HG03025 (cell line): ENCODE results near the gene NSRP1.
"Not testable (repeated sequence)": the region's sequence is repeated elsewhere in the genome, so short reads cannot be mapped to it uniquely, and the experiment has no call there.

Experiments used
- ATAC-seq: cut with Tn5 transposase; IDR thresholded peaks from one replicate; pipeline ENCODE4 v1.9.1; 2021; ENCODE audit warnings: mild to moderate bottlenecking, moderate library complexity; ENCODE audit not compliant: unreplicated experiment, low FRiP score

Gene NSRP1

GRCh38 chr17:30118635-30119034 lies 2.0 kb downstream of the NSRP1 start:
- ATAC-seq, result not testable (repeated sequence)

DNA sequence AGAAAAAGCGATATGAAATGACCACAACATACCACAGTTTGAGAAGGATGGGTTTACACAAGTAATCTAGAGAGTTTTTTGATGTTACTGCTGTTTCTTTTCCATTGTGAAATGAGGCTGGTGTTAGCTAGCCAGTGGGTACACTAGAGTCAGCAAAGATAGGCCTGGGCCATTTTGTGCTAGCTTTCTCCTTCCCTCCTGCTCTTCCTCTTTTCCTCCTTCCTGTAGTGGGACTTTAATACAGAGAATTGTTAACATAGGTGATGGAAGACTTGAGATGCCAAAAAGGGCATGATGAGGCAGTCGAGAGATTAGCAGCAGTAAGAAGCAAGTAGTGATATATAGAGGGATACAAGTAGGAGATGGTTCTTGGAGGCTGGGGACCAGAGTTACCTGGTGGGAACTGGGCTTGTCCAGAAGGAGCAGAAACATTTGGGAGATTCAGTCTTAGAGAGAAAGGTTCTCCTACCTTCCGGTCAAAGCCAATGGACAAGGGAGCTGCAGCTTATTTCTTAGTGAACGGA lies 7.7 kb downstream of the NSRP1 start:
- no peak for ATAC-seq

GRCh38 chr17:30130121-30130520 lies 13.5 kb downstream of the NSRP1 start:
- no peak for ATAC-seq

DNA sequence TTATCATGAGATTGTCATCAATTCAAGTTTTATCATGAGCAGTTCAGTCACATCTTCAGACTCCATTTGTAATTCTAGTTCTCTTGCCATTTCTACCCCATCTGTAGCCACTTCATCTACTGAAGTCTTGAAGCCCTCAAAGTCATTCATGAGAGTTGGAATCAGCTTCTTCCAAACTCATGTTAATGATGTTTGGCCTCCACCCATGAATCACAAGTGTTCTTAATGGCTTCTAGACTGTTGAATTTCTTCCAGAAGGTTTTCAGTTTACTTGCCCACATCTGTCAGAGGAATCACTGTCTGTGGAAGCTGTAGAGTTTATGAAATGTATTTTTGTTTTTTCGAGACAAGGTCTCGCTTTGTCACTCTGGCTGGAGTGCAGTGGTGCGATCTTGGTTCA lies 16.0 kb downstream of the NSRP1 start:
- no peak for ATAC-seq

DNA sequence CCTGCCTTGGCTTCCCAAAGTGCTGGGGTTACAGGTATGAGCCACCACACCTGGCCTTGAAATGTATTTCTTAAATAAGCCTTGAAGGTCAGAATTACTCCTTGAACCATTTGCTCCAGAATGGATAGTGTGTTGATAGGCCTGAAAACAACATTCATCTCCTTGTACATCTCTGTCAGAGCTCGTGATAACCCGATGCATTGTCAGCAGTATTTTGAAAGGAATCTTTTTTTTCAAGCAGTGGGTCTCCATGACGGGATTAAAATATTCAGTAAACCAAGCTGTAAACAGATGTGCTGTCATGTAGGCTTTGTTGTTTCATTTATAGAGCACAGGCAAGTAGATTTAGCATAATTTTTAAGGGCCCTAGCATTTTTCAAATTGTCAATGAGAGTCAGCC lies 16.6 kb downstream of the NSRP1 start:
- no peak for ATAC-seq

DNA sequence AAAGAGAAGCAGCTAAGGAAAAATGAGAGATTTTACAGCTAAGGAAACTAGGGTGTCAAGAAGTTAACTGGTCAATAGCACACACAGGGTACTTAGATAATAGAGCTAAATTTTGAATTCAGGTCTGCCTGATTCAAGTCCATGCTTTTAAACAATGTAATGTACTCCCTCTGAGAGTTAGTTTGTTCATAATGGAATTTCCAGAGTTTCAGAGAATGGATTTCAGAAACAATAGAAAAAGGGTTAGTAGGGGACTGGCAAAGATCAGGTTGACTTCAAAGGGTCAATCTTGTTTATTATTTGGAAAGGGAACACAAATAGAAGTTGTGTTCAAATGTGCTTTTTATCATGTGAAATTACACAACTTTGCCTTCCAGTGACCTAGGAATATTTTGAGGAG lies 17.9 kb downstream of the NSRP1 start:
- no peak for ATAC-seq

GRCh38 chr17:30137158-30137557 lies 20.5 kb downstream of the NSRP1 start:
- ATAC-seq, result no peak

GRCh38 chr17:30147860-30148259 lies 31.2 kb downstream of the NSRP1 start:
- not testable (repeated sequence) for ATAC-seq

DNA sequence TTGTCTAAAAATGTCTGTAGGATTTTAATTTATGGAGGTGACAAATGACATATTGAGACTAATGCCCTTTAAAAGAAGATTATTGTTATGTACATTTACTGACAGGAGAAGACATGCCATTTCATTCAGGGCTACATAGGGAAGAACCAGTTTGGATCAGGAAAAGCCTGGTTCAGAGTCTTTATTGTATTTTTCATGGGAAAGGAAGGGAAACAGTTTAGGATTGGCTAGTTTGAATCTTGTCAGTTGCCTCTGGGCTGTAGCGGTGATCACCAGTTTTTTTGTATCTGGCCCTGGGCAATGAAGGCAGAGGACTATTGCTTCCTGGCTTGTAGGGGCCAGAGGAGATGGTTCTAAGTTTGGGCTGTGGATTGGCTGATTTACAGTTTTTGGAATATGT lies 31.8 kb downstream of the NSRP1 start:
- no peak for ATAC-seq

DNA sequence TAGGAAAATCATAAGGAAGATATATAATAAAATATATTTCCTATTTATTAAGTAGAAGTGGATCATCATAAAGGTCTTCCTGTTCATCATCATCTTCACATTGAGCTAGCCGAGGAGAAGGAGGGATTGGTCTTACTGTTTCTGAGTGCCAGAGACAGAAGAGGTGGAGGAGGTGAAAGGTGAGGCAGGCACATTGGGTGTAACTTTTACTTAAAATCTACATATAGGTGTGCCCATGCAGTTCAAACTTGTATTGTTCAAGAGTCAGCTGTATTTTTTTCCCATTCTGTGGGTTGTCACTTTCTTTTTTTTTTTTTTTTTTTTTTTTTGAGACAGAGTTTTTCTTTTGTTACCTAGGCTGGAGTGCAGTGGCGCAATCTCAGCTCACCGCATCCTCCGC lies 34.9 kb downstream of the NSRP1 start:
- ATAC-seq, result no peak

DNA sequence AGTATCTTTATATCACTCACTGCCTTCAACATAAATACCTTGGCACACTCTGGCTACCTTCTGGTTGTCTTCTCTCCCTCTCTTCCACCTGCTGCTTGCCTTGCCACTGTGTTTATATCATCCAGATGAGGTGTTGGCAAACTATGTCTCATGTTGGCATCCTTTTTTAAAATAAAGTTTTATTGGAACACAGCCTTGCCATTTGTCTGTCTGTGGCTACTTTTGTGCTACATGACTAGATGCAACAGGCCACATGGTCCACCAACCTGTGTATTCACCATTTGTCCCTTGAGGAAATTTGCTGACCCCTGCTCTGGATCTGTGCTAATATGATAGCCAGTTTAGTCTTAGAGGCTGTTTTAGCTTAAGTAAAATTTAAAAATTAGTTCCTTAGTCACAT lies 36.8 kb downstream of the NSRP1 start:
- no peak for ATAC-seq

- no peak for ATAC-seq
Measured at GRCh38 chr17:30155389-30155788, 38.8 kb downstream of the NSRP1 start.

DNA sequence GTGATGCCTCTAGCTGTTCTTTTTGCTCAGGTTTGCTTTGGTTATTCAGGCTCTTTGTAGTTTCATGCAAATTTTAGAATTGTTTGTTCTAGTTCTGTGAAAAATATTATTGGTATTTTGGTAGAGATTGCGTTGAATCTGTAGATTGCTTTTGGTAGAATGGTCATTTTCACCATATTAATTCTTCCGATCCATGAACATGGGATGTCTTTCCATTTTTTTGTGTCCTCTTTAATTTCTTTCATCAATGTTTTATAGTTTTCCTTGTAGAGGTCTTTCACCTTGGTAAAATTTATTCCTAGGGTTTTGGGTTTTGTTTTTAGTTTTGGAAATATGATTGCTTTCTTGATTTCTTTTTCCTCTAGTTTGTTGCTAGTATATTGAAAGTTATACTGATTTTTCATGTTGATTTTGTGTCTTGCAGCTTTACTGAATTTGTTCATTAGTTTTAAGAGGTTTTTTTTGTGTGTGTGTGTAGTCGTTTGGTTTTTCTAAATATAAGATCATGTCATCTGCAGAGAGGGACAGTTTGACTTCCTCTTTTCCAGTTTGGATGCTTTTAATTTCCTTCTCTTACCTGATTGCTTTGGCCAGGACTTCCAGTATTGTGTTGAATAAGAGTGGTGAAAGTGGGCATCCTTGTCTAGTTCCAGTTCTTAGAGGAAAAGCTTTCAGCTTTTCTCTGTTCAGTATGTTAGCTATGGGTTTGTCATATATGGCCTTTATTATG lies 42.4 kb downstream of the NSRP1 start:
- ATAC-seq, result no peak

DNA sequence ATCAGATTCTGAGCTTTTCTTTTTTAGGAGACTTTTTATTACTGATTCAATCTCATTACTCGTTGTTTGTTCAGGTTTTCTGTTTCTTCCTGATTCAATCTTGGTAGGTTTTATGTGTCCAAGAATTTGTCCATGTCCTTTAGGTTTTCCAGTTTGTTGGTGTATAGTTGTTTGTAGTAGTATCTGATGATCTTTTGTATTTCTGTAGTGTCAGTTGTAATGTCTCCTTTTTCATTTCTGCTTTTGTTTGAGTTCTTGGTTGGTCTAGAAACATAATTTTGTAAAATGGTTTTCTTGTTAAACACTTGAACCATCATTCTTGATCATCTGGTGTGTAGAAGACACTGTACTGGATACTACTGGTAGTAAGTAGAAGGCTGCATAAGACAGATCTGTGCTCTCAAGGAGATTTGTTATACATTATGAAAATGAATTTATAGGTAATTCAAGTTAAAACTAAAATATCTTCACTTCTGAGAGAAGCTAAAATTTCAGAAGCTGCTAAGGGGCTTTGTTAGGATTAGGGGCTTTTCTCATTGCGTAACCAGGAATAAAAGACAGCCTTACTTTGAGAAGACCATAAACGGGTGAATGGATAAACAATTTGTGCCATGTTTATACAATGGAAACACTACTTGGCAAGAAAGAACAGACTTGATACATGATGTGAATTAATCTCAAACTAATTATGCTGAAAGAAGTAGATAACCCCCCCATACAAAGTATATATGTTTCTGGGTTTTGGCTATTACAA lies 44.0 kb downstream of the NSRP1 start:
- no peak for ATAC-seq

DNA sequence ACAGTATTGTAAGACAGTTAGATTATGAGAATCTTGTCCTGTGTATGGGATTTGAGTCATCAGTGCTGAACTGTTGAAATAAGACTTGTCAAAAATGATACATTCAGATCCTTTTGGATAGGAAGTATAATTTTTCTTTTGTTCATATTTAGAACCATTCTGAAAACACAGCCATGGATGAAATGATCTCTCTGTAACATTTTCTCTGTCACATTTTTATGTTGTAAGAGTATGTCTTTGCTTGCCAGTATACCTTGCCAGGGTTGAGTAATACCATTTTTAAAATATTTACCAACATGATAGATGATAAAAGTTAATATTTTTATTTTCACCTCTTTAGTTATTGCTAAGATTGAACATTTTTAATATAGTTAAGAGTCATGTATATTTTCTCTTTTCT lies 45.0 kb downstream of the NSRP1 start:
- no peak for ATAC-seq

- no peak for ATAC-seq
Measured at GRCh38 chr17:30164531-30164930, 47.9 kb downstream of the NSRP1 start.

DNA sequence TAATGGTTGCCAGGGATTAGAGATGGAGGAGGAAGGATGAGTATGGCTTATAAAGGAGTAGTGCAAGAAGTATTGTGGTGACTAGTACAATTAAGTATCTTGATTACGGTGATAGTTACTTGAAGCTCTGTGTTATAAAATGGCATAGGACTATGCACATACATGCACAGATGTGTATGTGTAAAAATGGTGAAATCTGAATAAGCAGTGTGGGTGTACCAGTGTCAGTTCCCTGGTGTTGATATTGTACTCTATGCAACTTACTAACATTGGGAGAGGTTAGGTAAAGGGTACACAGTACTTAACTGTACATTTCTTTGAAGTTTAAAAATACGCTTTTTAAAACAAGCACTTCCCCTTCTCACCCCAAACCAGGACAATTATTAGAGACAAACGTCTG lies 48.5 kb downstream of the NSRP1 start:
- ATAC-seq, result no peak

DNA sequence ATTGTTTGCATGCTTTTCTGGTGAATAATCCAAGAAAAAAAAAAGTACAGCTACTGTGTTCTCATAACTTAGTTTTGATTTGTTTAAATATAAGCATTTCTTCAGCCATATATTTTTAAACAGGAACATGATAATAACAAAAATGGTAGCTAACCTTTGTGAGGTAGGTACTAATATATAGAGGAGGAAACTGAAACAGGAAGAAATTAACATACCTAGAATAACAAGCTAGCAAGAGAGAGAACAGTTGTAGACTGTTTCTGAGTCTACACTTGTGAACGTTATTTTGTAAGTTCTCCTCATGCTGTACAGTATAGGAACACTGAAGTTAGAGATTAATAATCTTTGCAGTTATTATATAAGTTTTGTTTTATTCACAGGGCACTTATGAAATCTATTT lies 49.3 kb downstream of the NSRP1 start:
- no peak for ATAC-seq

DNA sequence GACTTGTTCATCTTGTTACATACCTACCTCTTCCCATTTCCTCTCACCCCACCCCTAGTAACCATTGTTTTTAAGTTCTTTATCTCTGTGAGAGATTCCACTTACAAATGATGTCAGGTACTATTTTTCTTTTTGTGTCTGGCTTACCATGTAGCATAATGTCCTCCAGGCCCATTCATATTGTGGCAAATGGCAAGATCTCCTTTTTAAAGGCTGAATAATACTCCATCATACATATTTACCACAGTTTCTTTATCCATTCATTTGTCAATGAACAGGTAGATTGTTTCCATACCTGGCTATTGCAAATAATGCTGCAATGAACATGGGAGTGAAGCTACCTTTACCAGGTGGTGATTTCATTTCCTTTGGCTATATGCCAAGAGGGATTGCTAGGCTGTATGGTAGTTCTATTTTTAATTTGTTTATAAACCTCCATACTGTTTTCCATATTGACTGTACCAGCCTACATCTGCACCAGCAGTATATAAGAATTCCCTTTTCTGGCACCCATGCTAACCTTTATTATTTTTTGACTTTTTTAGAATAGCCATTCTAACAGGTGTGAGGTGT lies 53.9 kb downstream of the NSRP1 start:
- ATAC-seq, result no peak

DNA sequence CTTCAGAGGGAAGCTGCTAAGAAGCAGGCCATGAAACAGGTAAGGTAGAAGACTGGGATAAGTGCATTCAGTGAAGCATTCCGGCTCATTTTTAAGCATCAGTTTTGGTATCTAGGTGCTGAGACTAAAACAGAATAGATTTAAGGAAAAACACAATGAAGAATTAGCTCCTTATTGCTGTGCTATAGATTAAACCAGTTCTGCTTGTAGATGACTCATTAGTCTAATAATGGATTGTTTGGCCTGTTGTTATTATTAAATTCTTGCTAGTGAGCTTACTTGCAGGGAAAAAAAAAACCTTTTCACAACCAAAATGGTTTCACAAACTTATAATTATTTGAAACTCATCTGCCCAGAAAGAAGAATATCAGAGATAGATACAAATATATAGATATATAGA lies 55.9 kb downstream of the NSRP1 start:
- ATAC-seq, result no peak

DNA sequence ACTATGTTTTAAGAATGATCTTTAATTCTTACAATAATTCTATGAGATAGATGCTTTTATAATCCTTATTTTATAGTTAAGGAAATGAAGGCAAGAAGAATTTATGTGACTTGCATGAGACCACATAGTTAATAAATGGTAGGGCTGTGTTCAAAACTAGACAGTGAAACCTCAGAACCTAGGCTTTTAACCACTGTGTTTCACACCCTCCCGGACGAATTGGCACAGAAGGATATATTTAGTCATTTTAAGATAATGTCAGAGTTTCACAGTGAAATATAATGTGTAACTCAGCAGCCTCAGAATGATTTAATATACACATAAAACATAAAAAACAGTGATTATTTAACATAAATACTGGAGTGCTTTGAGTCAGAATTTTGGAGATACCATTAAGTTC lies 57.0 kb downstream of the NSRP1 start:
- ATAC-seq, result no peak

DNA sequence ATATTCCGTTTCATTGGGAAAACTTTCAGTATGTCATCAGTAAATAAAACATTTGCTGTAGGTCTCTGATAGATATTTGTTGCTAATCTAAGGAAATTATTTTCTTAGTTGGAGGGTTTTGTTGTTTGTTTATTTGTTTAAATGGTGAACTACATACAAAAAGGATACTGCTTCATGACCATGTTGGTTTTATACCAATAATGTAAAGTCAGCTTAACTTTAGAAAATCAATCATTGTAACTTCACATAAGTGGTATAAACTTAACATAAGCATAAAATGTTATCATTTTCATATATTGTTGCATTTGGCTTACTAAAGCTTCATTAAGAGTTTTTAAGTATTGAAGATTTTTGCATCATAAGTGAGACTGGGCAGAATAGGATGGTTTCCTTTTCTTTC lies 57.9 kb downstream of the NSRP1 start:
- no peak for ATAC-seq
